GM18868 (cell line): ENCODE results near the gene EPS8L3.
"Not testable (repeated sequence)": the region's sequence is repeated elsewhere in the genome, so short reads cannot be mapped to it uniquely, and the experiment has no call there.

Experiments
- ATAC-seq: cut with Tn5 transposase; IDR thresholded peaks from one replicate; pipeline ENCODE4 v1.9.1; 2021; ENCODE audit warnings: mild to moderate bottlenecking, moderate library complexity; ENCODE audit not compliant: unreplicated experiment

EPS8L3 gene

DNA sequence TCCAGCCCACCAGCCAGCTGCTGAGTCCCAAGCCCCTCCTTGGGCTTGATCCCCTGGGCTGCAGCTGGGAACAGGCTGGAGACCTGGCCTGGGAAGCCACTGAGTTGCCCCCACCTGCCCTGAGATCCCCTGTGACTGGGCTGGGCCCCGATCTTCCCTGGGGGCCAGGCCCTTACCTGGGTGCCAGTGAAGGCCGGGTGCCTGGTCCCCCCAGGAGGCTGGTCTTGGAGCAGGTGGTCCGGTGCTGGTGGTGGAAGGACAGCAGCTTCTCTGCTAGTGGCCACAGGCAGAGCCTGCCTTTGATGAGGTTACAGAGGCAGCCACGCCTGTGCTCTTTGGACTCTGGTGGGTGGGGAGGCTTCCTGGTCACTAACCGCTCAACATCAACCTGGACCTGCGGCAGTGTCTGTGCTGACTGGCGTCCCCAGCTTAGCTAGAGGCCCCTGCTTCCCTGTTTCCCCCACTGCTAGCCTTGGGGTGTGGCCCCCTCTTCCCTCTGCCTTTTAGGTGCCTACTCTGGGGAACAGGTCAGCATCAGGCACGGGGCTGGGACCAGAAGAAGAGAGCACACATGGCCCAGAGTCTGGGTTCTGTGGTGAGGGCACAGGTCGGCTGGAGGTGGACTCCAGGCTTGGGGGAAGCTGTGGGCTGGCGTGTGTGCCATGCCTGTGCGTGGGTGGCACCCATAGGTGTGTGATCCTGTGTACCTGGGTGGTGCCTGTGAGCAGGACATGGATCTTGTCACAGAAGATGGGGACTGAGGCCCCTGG, at the start of gene EPS8L3:
TSS of gene EPS8L3 (minus strand) at position 278 of the 770 bp plus-strand sequence. CDS start 2,174 bp downstream, outside the sequence.
- ATAC-seq, result no peak

DNA sequence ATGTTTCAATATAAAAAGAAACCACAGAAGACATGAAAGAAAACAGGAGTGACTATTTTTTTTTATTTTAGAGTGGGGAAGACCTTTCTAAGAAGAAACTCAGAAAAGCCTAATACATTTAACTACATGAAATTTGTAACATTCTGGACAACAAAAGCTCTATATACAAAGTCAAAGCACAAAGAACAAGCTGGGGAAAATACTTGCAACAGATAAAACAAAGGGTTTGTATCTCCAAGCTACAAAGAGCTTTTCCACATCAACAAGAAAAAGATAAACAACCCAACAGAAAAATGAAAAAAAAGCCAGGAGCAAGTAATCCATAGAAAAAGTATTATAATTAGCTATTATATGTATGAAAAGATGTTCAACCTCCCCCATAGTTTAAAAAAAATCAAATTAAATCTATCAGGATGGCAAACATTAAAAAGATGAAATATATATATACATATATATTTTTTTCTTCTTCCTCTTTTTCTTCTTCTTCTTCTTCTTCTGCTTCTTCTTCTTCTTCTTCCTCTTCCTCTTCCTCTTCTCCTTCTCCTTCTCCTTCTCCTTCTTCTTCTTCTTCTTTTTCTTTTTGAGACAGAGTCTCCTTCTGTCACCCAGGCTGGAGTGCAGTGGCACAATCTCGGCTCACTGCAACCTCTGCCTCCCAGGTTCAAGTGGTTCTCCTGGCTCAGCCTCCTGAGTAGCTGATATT, 49.1 kb upstream of the EPS8L3 start:
- no peak for ATAC-seq

GRCh38 chr1:109808703-109809102, 45.0 kb upstream of the EPS8L3 start:
- no peak for ATAC-seq

DNA sequence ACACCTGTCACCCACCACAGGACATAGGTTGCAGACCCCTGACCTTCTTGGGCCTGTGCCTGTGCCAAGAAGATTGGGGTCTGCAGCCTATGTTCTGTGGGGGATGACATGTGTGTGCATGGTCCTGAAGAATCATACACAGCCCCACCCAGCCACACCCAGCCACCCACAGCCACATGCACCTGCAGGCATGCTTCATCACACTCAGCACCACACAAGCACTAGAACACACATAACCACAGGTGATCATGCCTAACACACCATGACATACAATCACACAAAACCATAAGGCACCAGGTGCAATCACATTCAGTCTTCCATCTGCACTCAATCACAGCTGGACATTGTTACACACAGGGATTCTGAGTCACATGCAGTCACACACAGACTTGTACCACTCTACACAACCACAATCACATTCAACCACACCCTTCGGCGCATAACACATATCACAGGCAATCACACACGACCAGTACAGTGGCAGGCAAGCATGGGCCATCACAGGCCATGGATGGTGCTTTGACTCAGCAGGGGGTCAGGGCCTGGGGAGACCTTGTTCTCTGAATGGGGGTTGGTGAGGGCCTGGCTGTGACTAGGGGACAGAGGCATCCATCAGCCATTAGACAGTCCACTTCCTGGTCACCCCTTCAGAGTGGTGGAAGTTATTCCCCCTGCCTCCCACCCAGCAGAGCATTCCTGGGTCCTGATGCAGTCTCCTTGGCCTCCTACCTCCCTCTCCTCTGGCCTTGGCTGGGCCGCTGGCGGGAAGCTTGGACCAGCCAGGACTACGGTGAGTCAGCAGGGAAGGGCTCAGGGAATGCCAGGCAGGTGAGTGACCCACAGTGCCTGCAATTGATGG, 44.3 kb upstream of the EPS8L3 start:
- ATAC-seq, result no peak

GRCh38 chr1:109807402-109807801, 43.7 kb upstream of the EPS8L3 start:
- no peak for ATAC-seq

DNA sequence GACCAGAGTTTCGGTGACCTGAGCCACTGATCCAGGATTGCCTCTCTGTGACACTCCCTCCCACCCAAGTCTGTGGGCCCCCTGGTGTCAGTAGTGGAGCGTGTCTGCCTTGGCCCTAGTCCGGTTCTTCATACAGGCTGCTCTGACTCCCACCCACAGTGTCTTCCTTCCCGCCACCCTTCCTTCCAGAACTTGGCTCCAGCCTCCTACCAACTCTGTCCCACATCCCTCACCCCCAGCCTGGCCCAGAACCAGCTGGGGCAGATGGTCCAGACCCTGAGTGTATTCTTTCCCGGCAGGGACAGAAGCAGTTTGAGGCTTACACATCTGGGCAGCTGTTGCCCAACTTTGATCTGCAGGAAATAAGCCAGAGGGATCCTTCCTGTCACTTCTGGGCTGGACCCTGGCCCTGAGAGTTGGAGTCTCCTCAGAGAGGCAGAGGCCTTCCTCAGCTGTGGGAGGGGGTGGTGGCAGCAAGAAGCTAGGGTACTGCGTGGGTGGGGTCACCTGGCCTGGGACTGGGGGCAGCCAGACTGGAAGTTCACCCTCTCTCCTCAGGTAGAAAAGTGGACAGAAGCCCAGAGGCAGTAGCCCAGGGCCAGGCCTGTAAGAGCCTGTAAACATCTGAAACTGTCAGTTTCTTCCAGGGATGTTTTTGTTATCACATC, 43.1 kb upstream of the EPS8L3 start:
- ATAC-seq, result no peak

GRCh38 chr1:109805486-109806165, 41.9 kb upstream of the EPS8L3 start:
- ATAC-seq, result no peak

DNA sequence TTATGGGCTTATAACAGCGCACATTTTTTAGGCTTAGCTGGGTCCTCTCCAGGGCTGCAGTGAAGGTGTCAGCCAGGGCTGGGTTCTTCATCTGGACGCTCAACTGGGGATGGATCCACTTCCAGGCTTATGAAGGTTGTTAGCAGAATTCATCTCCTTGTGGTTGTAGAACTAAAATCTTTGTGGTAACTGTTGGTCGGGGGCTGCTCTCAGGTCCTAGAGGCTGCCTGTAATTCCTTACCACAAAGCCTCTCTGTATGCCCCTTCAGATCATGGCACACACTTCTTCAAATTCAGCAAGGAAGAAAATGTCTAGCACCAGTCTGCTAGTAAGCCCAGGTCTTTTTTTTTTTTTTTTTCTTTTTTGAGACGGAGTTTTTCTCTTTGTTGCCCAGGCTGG, 40.9 kb upstream of the EPS8L3 start:
- ATAC-seq, result no peak

GRCh38 chr1:109803901-109804331, 40.2 kb upstream of the EPS8L3 start:
- no peak for ATAC-seq

- no peak for ATAC-seq
Measured at GRCh38 chr1:109802901-109803561, 39.3 kb upstream of the EPS8L3 start.

DNA sequence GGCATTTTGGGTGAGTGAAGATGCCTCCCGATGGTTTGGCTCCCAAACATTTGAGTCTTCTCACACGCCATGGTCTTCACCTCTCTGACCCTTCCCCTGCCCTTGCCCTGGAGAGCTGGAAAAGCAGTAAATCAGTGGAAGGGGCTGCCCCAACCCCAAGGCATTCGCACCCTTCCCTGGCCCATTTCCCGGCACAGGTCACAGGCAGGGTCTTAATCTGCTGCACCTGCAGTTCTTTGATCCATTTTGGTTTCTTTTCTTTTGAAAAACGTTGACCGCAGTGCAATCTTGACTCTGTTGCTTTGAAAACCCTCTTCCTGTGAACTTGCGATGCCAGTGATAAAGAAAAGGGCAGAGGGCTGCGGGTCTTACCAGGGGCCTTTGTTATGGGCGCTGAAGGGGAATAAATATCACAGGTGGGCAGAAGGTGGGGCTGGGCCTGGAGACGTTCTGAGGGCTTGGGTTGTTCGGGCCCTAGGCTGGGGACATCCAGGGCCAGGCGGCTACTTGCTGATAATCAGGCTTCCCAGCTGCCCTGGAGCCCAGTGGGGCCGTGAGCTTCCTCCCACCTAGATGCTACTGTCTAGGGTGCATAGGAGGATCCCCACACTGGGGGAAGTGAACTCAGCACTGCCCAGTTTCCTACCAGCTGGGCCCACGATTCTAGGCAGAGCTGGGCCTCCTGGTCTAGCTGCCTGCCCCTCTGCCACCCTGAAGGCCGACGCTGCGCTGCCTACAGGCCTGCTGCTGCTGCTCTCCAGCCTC, 38.6 kb upstream of the EPS8L3 start:
- no peak for ATAC-seq

DNA sequence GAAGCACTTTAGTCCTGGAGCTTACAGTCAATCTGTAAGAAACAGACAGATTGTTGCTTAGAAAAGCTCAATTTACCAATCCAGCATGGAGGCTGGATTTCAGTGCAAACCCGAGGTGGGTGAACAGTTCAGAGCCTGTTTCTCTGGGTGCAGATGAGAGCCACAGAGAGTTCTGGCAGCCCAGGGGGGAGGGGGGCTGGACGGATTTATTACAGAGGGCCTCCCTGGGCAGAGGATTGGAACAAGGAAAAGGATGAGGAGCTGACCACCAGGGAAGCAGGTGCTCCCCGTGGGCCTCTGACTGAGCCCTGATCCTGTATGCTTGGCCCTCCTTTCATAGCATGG, 38.0 kb upstream of the EPS8L3 start:
- ATAC-seq, result no peak

GRCh38 chr1:109800291-109800690, 36.6 kb upstream of the EPS8L3 start:
- no peak for ATAC-seq

DNA sequence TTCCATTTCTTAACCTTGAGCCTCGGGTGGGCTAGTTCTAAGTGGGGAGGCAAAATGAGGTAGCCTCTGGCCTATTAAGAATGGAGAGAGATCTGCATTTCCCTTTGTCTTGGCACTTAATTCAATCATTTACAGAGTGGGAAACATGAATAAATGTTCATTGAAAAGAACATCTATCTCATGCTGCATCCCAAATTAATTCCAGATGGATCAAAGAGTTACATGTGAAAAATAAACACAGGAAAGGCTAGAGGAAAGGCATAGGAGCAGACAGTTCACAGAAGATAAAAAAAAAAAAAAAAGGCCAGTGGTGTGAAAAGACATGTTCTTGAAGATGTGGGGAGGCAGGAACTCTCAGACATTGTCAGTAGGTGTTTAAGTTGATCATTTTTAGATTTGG, 35.7 kb upstream of the EPS8L3 start:
- ATAC-seq, result no peak

- not testable (repeated sequence) for ATAC-seq
Measured at GRCh38 chr1:109797303-109797595, 33.5 kb upstream of the EPS8L3 start.

- ATAC-seq, result no peak
Measured at GRCh38 chr1:109796484-109797302, 33.0 kb upstream of the EPS8L3 start.

DNA sequence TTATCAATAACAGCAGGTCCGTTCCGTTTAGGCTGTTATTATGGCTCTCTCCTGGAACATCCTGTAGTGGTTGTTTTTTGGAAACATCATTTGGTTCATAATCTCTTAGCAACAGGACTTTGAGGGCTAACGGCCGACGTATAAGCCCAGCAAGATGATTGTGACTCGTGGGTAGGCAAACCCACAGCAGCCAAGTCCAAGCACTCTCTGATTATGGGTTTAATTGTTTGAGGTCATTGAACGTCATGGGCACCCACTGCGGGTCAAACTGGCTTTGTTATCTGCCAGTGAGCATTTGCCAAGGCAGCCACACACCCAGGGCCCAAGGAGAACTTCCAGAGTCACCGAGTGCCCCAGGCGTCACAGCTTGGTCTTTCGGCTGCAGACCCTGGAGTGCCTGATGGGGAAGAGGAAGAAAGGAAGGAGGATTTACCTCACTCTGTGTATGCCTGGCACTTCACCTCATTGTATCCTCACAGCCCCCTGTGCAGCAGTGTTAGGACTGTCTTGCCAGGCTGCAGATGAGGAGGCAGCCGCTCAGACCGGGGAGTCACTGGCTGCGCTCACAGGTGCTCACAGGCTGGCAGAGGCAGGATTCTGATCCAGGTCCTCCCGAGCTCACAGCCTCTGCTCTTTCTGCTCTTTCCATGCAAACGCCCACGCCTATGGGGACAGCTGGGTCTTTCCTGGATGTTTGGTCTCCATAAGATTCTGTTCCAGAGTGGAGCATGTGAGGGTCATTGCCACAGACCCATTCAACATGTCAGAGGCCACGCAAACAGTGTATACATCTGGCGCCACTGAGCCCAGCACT, 30.8 kb upstream of the EPS8L3 start:
- ATAC-seq, result no peak
